GM12874 (cell line): Measurements from ENCODE around the gene EIF1AY.

ENCODE experiments used
- CTCF ChIP-seq: IDR thresholded peaks from 2 replicates; pipeline ENCODE4 v1.5.1; 2011; ENCODE audit warnings: low read depth, mild to moderate bottlenecking, control low read depth, low read length, moderate library complexity; ENCODE audit not compliant: insufficient read depth

The EIF1AY gene

DNA sequence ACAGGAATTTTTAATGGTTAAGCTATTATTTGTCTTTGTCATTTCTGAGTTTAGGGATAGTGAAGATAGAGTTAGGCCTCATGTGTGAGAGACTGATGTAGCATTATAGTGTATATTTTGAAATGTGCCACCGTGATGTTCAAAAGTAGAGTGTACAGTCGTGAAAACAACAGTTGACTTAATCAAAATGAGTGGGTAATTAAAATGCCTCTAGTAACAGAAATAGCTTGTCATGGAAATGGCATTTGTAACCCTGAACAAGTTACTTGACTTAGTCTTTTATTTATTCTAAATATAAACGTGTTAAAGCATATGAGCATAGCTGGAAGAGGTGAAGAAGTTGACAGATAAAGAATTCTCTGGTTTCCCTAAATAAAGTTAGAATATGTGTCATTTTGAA lies 6.1 kb downstream of the EIF1AY start:
- no peak for TF ChIP-seq CTCF

GRCh38 chrY:20586161-20586560 lies 10.6 kb downstream of the EIF1AY start:
- TF ChIP-seq CTCF = no peak
